Upper lobe of left lung (tissue), 6 donors: ENCODE data around the gene NOVA1. TPM values are rescaled to one million over a fixed set of nuclear protein-coding genes. Genes with fewer than 3 reads are reported as not detected.

Experiments used
- ATAC-seq, 2 donors: fragments of 200-7000 bp; cut with Tn5 transposase; one replicate each; pipeline ENCODE4 v1.9.1; 2022; ENCODE audit warnings: mild to moderate bottlenecking in 2 of 2, moderate library complexity in 2 of 2; ENCODE audit not compliant: low FRiP score in 2 of 2
- DNase-seq, 2 donors: peaks; one replicate each; pipeline ENCODE4 v3.0.0-alpha.2; 2019 to 2020
- H3K27ac ChIP-seq, 4 donors: fragments of 200-600 bp; sonication (generic); one replicate each; pipeline ENCODE4 v1.5.1; 2016 to 2019
- H3K27me3 ChIP-seq, 4 donors: fragments of 200-600 bp; sonication (generic); one replicate each; pipeline ENCODE4 v1.5.1; 2017 to 2019
- H3K36me3 ChIP-seq, 4 donors: fragments of 200-600 bp; sonication (generic); one replicate each; pipeline ENCODE4 v1.5.1; 2016 to 2019
- H3K4me1 ChIP-seq, 4 donors: fragments of 200-600 bp; sonication (generic); one replicate each; pipeline ENCODE4 v1.5.1; 2018 to 2019
- H3K4me3 ChIP-seq, 4 donors: fragments of 200-600 bp; sonication (generic); one replicate each; pipeline ENCODE4 v1.5.1; 2017 to 2019; ENCODE audit warnings: mild to moderate bottlenecking in 2 of 4, moderate library complexity in 1 of 4
- H3K9me3 ChIP-seq, 4 donors: fragments of 200-600 bp; sonication (generic); one replicate each; pipeline ENCODE4 v1.5.1; 2018 to 2019
- CTCF ChIP-seq, 6 experiments: fragments of 450-650 bp in 4 of 6; fragments of 200-600 bp in 2 of 6; sonication (generic) in 2 of 6; IDR thresholded peaks; one replicate each; pipeline ENCODE4 v1.5.1; 2016 to 2019; ENCODE audit warnings: antibody characterized with exemption in 6 of 6
- EP300 ChIP-seq, 4 donors: sonication (generic); formaldehyde crosslinking; IDR thresholded peaks; one replicate each; pipeline ENCODE4 v1.5.1; 2017; ENCODE audit warnings: antibody characterized with exemption in 4 of 4, control low read depth in 2 of 4
- POLR2A ChIP-seq, 4 donors: fragments of 450-650 bp; IDR thresholded peaks; one replicate each; pipeline ENCODE4 v1.5.1; 2016 to 2017; ENCODE audit warnings: antibody characterized with exemption in 4 of 4, mild to moderate bottlenecking in 2 of 4
- POLR2AphosphoS5 ChIP-seq, 2 donors: sonication (generic); formaldehyde crosslinking; IDR thresholded peaks; one replicate each; pipeline ENCODE4 v1.5.1; 2017; ENCODE audit warnings: antibody characterized with exemption in 2 of 2
- WGBS, 2 donors: methylation state at CpG; one replicate each; pipeline ENCODE4 v1.1.5; 2017 to 2018; 5-methylcytosine and 5-hydroxymethylcytosine counted together
- total RNA-seq, 6 donors: library from RNA; depleted of rRNA in 4 of 6; stranded (reverse); fragments of >200 nt in 4 of 6; gene quantifications; one replicate each; pipeline versions ENCODE4 v1.1.0 to v1.2.1, GENCODE V29; 2016 to 2021
- donor health status: DM: no; HTN: no; CAD: no; lungs with moderate emphysema.
- donor health status: DM: no; HTN: yes; CAD: no; lungs with severe emphysema.

Gene NOVA1
- total RNA-seq, 6 donors from 2014 or later: 0.67 to 3.1 (median 2.0) TPM

GRCh38 chr14:26463136-26463535 lies 134.7 kb downstream of the NOVA1 start:
- no peak for DNase-seq
- ATAC-seq: no peak
- Histone ChIP-seq H3K27ac (no peak overlapping the region), H3K4me1 (no peaks in the 10 kb centered on the region), H3K9me3 (no peaks in the 10 kb centered on the region), H3K4me3 (no peak overlapping the region), H3K27me3 (no peaks in the 10 kb centered on the region), H3K36me3 (no peaks in the 10 kb centered on the region)
- 40 to 47% methylated on average over 2 of the region's 2 CpGs for WGBS, 2 donors
- TF ChIP-seq EP300 (IDR thresholded peaks at IDR 0.05) (no peak), CTCF (IDR thresholded peaks at IDR 0.05) (no peak), POLR2A (IDR thresholded peaks at IDR 0.05) (no peak), POLR2AphosphoS5 (IDR thresholded peaks at IDR 0.05) (no peak)

- no peaks in the 10 kb centered on the region for H3K36me3 ChIP-seq
- no peak overlapping the region for H3K4me3 ChIP-seq
- ATAC-seq (no peak), DNase-seq (no peak)
- H3K27me3 ChIP-seq: no peaks in the 10 kb centered on the region
- 88 to 95% methylated on average over 3 of the region's 3 CpGs for WGBS, 2 donors
- no peak overlapping the region for H3K27ac ChIP-seq
- TF ChIP-seq EP300 (IDR thresholded peaks at IDR 0.05): no peak
- TF ChIP-seq CTCF (IDR thresholded peaks at IDR 0.05): no peak
- no peaks in the 10 kb centered on the region for H3K9me3 ChIP-seq
- no peaks in the 10 kb centered on the region for H3K4me1 ChIP-seq
Measured at GRCh38 chr14:26454105-26454504, 143.7 kb downstream of the NOVA1 start.

GRCh38 chr14:26448181-26448855 lies 149.5 kb downstream of the NOVA1 start:
- no peaks in the 10 kb centered on the region for H3K27me3 ChIP-seq
- H3K36me3 ChIP-seq: no peaks in the 10 kb centered on the region
- H3K27ac ChIP-seq: no peak overlapping the region
- DNase-seq: peak in 1 of 2 donors; percentile 17
- no peak overlapping the region for H3K4me3 ChIP-seq
- no peaks in the 10 kb centered on the region for H3K9me3 ChIP-seq
- ATAC-seq: no peak
- H3K4me1 ChIP-seq: no peaks in the 10 kb centered on the region
- no peak for TF ChIP-seq POLR2AphosphoS5 (IDR thresholded peaks at IDR 0.05)
- TF ChIP-seq EP300 (IDR thresholded peaks at IDR 0.05): no peak
- TF ChIP-seq CTCF (IDR thresholded peaks at IDR 0.05): no peak
- no peak for TF ChIP-seq POLR2A (IDR thresholded peaks at IDR 0.05)
- WGBS, 2 donors: 67 to 71% methylated on average over 4 to 5 of the region's 5 CpGs

GRCh38 chr14:26444822-26445221 lies 153.0 kb downstream of the NOVA1 start:
- Histone ChIP-seq H3K4me1 (no peaks in the 10 kb centered on the region), H3K4me3 (no peak overlapping the region), H3K9me3 (no peaks in the 10 kb centered on the region), H3K27ac (no peak overlapping the region), H3K36me3 (no peaks in the 10 kb centered on the region), H3K27me3 (no peaks in the 10 kb centered on the region)
- WGBS, 2 donors: 69% methylated on average over 3 of the region's 3 CpGs
- no peak for TF ChIP-seq POLR2AphosphoS5 (IDR thresholded peaks at IDR 0.05)
- TF ChIP-seq CTCF (IDR thresholded peaks at IDR 0.05): no peak
- no peak for TF ChIP-seq POLR2A (IDR thresholded peaks at IDR 0.05)
- no peak for TF ChIP-seq EP300 (IDR thresholded peaks at IDR 0.05)
- ATAC-seq (no peak), DNase-seq (no peak)

GRCh38 chr14:26443654-26444053 lies 154.2 kb downstream of the NOVA1 start:
- H3K27ac ChIP-seq: no peak overlapping the region
- no peak for TF ChIP-seq CTCF (IDR thresholded peaks at IDR 0.05)
- no peak for TF ChIP-seq POLR2AphosphoS5 (IDR thresholded peaks at IDR 0.05)
- TF ChIP-seq EP300 (IDR thresholded peaks at IDR 0.05): no peak
- TF ChIP-seq POLR2A (IDR thresholded peaks at IDR 0.05): no peak

More at GRCh38 chr14:26443654-26444053, 154.2 kb downstream of the NOVA1 start:
- Histone ChIP-seq H3K4me1 (no peaks in the 10 kb centered on the region), H3K36me3 (no peaks in the 10 kb centered on the region), H3K9me3 (no peaks in the 10 kb centered on the region), H3K27me3 (no peaks in the 10 kb centered on the region), H3K4me3 (no peak overlapping the region)
- WGBS, 2 donors: 80 to 85% methylated on average over 2 of the region's 2 CpGs
- DNase-seq (no peak), ATAC-seq (no peak)
